ENCODE data around the gene EZH1.
A peak's percentile ranks its signal among the peaks of the same experiment; 100 is the strongest.
"Not testable (repeated sequence)": the region's sequence is repeated elsewhere in the genome, so short reads cannot be mapped to it uniquely, and the experiment has no call there.

EZH1 gene

GRCh38 chr17:42667088-42667951 lies 77.5 kb downstream of the EZH1 start:
- DNase-seq (ENCODE audit: low read depth), result peak; percentile 96

- not testable (repeated sequence) for DNase-seq (ENCODE audit: low read depth)
Observed at GRCh38 chr17:42666126-42666525, 78.7 kb downstream of the EZH1 start.

DNA sequence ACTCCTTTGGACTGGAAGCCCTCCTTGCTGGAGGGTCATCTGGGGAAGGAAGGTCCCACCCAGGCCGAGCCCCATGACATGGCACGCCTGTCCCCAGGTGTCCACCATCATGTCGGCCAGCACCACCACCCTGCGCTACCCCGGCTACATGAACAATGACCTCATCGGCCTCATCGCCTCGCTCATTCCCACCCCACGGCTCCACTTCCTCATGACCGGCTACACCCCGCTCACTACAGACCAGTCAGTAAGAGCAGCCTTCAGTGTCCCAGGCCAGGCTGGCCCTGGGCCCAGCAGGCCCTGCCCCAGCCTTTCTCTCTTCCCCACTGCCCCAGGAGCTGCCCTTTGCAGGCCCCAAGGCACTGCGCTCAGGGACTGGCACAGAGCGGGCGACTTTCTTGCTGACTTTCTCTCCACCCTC lies 79.2 kb downstream of the EZH1 start:
- DNase-seq (ENCODE audit: low read depth), result no peak

DNA sequence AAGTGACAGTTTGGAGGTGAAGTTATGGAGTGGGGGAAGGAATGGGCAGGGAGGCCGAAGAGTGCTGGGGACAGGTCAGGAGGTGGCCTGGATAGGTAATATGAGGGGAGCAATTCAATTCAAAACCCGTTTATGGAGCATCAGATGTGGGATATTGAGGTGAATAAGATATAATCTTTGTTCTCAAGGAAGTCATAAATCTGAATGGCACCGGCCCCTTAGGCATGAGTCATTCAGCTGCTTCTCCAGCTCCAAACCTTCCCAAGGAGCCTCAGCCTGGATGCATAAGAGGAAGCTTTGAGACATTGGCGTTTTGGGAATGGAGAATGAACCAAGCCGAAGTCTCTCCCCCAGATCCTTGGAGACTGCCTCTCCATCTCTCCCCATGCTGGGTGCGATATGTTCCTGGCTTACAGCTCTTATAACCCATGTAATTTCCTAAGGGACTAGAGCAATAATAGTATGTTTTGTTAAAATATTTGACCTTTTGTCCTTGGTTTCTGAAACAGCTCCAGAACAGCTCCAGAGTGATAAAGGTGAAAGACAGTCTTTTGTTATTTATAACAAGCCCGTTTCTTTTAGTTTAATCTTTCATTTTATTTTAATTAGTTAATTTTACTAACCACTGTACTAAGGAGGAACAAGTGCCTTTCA lies 84.0 kb downstream of the EZH1 start:
- peak; percentile 94 for DNase-seq (ENCODE audit: low read depth)

DNA sequence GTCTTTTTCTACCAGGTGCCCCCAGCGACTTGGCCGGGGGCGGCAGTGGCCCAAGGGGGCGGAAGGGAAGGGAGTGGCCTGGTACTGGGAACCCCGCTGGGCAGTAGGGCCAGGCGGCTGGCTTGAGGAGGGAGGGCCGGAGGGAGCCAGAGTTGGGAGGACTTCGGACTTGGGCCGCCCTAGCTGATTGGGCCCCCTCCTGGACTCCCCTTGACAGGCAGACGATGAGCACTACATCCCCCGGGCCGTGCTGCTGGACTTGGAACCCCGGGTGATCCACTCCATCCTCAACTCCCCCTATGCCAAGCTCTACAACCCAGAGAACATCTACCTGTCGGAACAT lies 84.9 kb downstream of the EZH1 start:
- DNase-seq (ENCODE audit: low read depth), result not testable (repeated sequence)

- peak; percentile 95 for DNase-seq (ENCODE audit: low read depth)
Observed at GRCh38 chr17:42659079-42659931, 85.5 kb downstream of the EZH1 start, which contains the start of gene TUBG2. TSS of gene TUBG2 (plus strand) at chr17:42659284. CDS start at chr17:42659504, 220 bp downstream.

DNA sequence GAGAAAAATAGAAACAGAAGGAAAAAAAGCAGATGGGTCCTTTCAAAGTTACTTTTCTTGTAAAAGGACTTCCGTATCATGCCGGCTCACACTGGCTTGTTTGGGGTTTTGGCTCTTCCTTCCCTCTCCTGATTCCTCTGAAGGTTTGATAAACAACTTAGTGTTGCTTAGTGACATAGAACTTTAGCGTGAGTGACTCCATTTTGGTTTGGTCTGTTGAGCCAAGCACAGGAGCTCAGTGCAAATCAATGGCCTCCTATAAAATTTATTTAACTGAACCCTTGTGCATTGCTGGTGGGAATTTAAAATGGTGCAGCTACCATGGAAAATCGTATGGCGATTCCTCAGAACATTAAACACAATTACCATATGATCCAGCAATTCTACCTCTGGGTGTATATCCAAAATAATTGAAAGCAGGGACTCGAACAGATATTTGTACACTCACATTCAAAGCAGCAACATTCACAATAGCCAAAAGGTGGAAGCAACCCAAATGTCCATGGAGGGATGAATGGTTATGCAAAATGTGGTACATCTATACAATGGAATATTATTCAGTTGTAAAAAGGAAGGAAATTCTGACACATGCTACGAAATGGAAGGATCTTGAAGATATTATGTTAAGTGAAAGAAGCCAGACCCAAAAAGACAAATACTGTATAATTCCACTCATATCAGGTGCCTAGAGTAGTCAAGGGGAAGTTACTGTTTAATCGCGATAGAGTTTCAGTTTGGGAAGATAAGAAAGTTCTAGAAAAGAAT lies 86.8 kb downstream of the EZH1 start:
- DNase-seq (ENCODE audit: low read depth), result no peak

DNA sequence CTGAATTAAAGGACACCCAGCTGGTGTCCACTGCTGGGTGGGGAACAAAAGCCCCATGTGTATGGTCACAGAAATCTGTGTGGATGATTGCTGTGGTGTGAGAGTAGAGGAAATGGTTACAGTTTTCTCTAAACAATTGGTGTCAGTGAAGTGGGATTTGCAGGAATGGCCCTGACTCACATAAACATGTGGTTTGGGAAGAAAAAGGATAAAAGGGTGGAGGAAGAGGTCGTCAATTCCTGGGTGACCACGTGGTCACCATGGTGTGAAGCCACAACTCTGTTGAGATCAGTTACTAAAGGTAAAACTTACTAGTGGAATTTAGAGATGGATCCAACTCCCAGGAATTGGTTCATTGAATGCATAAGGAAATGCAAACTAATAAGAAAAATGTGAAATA lies 89.3 kb downstream of the EZH1 start:
- peak; percentile 93 for DNase-seq (ENCODE audit: low read depth)

DNA sequence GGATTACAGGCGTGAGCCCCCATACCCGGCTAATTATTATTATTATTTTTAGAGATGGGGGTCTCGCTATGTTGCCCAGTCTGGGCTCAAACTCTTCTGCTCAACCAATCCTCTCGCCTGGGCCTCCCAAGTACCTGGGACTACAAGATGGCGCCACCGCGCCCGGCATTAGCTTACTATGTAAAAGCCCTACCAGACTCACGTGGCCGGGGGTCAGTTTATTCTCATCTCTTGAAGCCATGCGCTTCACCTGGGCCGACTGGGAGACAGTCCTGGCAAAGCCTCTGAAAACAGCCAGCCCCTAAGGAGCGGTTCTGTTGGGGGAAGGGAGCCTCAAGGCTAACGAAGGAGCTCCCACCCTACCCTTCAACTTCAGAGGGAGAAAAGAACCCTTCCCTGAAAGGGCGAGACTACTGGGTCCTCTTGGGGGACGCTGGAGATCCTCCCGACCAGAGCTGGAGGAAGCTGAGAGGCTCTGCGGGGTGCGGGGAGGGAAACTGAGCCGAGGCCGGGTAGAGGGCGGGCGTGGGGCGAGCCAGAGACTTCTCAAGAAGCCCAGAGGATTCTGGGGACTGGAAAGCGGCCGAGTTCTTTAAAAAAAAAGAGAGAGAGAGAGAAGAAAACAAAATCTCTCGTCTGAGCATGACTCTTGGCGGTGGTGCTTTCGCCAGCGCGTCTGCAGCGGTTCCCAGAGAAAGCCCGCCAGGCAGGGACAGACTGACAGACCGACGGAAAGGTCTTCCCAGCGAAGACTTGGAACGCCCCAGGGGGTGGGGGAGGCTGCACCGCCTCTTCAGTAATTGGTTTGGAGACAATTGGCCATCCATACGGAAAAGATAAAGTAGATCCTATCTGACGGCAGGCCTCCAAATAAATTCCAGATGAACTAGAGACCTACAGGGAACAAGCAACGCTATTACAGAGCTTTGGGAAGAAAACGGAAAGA lies 91.4 kb downstream of the EZH1 start:
- DNase-seq (ENCODE audit: low read depth), result peak; percentile 73

DNA sequence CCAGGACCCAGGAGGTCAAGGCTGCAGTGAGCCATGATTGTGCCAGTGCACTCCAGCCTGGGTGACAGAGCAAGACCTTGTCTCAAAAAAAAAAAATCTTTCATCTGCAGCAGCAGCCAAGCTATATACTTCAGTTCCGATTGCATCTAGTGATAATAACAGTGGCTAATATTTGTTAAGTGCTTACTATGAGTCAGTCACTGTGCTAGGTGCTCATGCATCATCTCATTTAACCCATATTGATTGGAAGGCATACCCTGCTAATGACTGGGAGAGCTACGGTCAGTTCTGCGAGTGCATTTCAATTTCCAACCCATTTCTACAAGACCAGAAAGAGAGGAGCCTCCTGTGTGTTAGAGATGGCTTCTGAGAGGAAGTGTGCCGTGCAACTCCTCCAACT lies 93.4 kb downstream of the EZH1 start:
- DNase-seq (ENCODE audit: low read depth), result no peak

Measured in ELR (cell line).